IPS-11a (cell line): ENCODE data around the gene DGCR8.

Experiments used
- H3K4me3 ChIP-seq: one replicate; pipeline ENCODE4 v1.5.1; 2013; ENCODE audit warnings: low read depth, low read length, control low read depth

The DGCR8 gene

GRCh38 chr22:20108757-20109230, 28.8 kb downstream of the DGCR8 start:
- H3K4me3 ChIP-seq: no peak overlapping the region

GRCh38 chr22:20109411-20110358, 29.6 kb downstream of the DGCR8 start:
- no peak overlapping the region for H3K4me3 ChIP-seq

- no peak overlapping the region for H3K4me3 ChIP-seq
These were observed 30.4 kb downstream of the DGCR8 start for GRCh38 chr22:20110359-20110985.

GRCh38 chr22:20111045-20111688, 31.1 kb downstream of the DGCR8 start:
- H3K4me3 ChIP-seq: no peak overlapping the region

- no peak overlapping the region for H3K4me3 ChIP-seq
These were observed 31.9 kb downstream of the DGCR8 start for GRCh38 chr22:20111689-20112622.

GRCh38 chr22:20112623-20113511, 32.8 kb downstream of the DGCR8 start:
- H3K4me3 ChIP-seq: no peak overlapping the region

GRCh38 chr22:20113551-20114310, 33.7 kb downstream of the DGCR8 start:
- H3K4me3 ChIP-seq: no peak overlapping the region

GRCh38 chr22:20114506-20115475, 34.8 kb downstream of the DGCR8 start:
- H3K4me3 ChIP-seq: no peak overlapping the region

GRCh38 chr22:20115691-20116375, 35.8 kb downstream of the DGCR8 start, which contains the start of gene RANBP1:
Gene RANBP1, plus strand, starts transcription at chr22:20116104. Its CDS starts 81 bp downstream, at chr22:20116185.
- H3K4me3 ChIP-seq: peak within 1 kb of the TSS; percentile 79

- peak overlapping the region; percentile 79 for H3K4me3 ChIP-seq
These were observed 36.4 kb downstream of the DGCR8 start for GRCh38 chr22:20116376-20116950.

GRCh38 chr22:20116951-20117632, 37.1 kb downstream of the DGCR8 start, which contains the start of gene TRMT2A:
Gene TRMT2A, minus strand, starts transcription at chr22:20117226. Its CDS starts 320 bp downstream, at chr22:20116906.
- peak within 1 kb of the TSS; percentile 98 for H3K4me3 ChIP-seq

- peak overlapping the region; percentile 98 for H3K4me3 ChIP-seq
These were observed 37.7 kb downstream of the DGCR8 start for GRCh38 chr22:20117633-20118299.

- peak overlapping the region; percentile 98 for H3K4me3 ChIP-seq
These were observed 38.4 kb downstream of the DGCR8 start for GRCh38 chr22:20118300-20119020.

GRCh38 chr22:20121856-20122415, 41.9 kb downstream of the DGCR8 start:
- H3K4me3 ChIP-seq: no peak overlapping the region
